Skin epidermis (tissue), 12 donors: Measurements from ENCODE around the gene NSMCE4A.

Experiments used
- H3K27ac ChIP-seq, 21 experiments: fragments of 200-600 bp; sonication (generic) in 11 of 21; one replicate each; pipeline ENCODE4 v1.5.0; 2020; ENCODE audit warnings: mild to moderate bottlenecking in 3 of 21, inconsistent platforms in 2 of 21, moderate library complexity in 2 of 21
- H3K4me3 ChIP-seq, 7 experiments: fragments of 200-600 bp; sonication (generic) in 2 of 7; one replicate each; pipeline ENCODE4 v1.5.0; 2020; ENCODE audit warnings: inconsistent platforms in 2 of 7, mild to moderate bottlenecking in 2 of 7, moderate library complexity in 1 of 7

The NSMCE4A gene

GRCh38 chr10:121910673-121911420 is 64.2 kb downstream of the NSMCE4A start:
- no peak overlapping the region for H3K27ac ChIP-seq
- H3K4me3 ChIP-seq, result no peak overlapping the region
